AG04449 (cell line): Measurements from ENCODE around the gene LIMA1.

Experiments used
- CTCF ChIA-PET: fragments of 350-600 bp; formaldehyde crosslinking; extraction: SDS; loops from one replicate; lab custom pipeline; 2021; ENCODE audit warnings: antibody characterized with exemption; lab: Yijun Ruan, JAX
- POLR2A ChIA-PET: fragments of 400-600, 350-600 bp; formaldehyde crosslinking; extraction: SDS; loops from one replicate; lab custom pipeline; 2020; ENCODE audit warnings: antibody characterized with exemption, inconsistent platforms; lab: Yijun Ruan, JAX
- DNase-seq: peaks from one replicate; pipeline ENCODE4 v3.0.0-alpha.2; 2010; ENCODE audit warnings: low read depth, low spot score
- H3K4me3 ChIP-seq: 2 replicates; pipeline ENCODE4 v1.5.1; 2011; ENCODE audit warnings: low read depth, mild to moderate bottlenecking, control low read depth, low read length
- CTCF ChIP-seq: IDR thresholded peaks from one replicate; pipeline ENCODE4 v1.5.1; 2011; ENCODE audit warnings: mild to moderate bottlenecking, moderate library complexity, low read length, control low read depth, inconsistent platforms; ENCODE audit not compliant: insufficient read depth; ENCODE audit errors: missing control alignments

Gene LIMA1

GRCh38 chr12:50230217-50230616, 53.1 kb downstream of the LIMA1 start:
- CTCF ChIA-PET: no interaction called here
- TF ChIP-seq CTCF: no peak
- no peak overlapping the region for H3K4me3 ChIP-seq
- POLR2A ChIA-PET: no interaction called here
- DNase-seq: no peak

- POLR2A ChIA-PET: no interaction called here
- H3K4me3 ChIP-seq: no peak overlapping the region
- CTCF ChIA-PET: no interaction called here
- no peak for TF ChIP-seq CTCF
- no peak for DNase-seq
These were observed 59.2 kb downstream of the LIMA1 start for GRCh38 chr12:50224026-50224692.

GRCh38 chr12:50222275-50222783, 61.0 kb downstream of the LIMA1 start:
- DNase-seq: no peak

GRCh38 chr12:50221228-50222008, 61.9 kb downstream of the LIMA1 start:
- DNase-seq: no peak
- TF ChIP-seq CTCF: no peak
- ChIA-PET CTCF (interaction anchor here (0.7 to 4.2 kb wide), 13 partner anchors 9 to 151 kb away, joined by 3 to 31 read pairs (median 5); no protein-coding TSS in a partner anchor), POLR2A (interaction anchor here (0.7 to 2.9 kb wide), 14 partner anchors 9 to 137 kb away, joined by 3 to 25 read pairs (median 4); partner anchors contain the start of genes CERS5, LIMA1 and SMARCD1)
- peak overlapping the region; percentile 96 for H3K4me3 ChIP-seq

More at GRCh38 chr12:50222275-50222783, 61.0 kb downstream of the LIMA1 start:
- H3K4me3 ChIP-seq: peak overlapping the region; percentile 96
- ChIA-PET CTCF (interaction anchor here (0.6 to 4.2 kb wide), 11 partner anchors 10 to 868 kb away, joined by 3 to 31 read pairs (median 5); partner anchors contain the start of gene LIMA1), POLR2A (interaction anchor here (0.6 to 2.9 kb wide), 11 partner anchors 10 to 1206 kb away, joined by 3 to 25 read pairs (median 4); partner anchors contain the start of gene LIMA1)
- TF ChIP-seq CTCF: peak; percentile 49

DNA sequence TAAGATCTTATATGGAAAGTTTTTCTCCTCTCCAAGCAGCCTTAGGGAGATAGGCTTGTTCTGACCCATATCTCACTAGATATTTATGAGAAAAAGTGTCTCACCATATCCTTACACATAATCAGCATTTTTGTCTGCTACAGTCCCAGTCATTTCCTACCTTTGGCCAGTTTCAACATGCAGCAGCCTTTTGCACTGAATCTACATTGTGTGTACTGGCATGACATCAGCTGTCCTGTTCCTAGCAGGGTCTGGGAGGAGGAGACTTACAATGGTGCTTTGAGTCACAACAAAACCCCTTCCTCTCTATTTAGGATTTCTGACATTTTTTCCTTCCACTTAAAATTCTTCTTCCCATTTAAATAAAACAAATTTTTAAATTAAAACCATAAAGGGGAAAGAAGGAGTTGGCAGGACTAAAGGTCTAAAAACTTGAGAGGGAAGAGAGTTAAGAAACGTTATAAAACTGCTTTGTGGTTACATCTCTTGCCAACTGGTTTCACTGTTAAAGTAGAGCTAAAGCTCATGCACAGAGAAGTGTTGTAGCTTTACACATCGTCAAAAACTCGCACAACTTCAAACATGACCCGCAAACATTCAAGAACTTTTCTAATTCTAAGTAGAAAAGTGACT, 62.8 kb downstream of the LIMA1 start:
- TF ChIP-seq CTCF: no peak
- DNase-seq: no peak
- CTCF ChIA-PET: interaction anchor here (0.7 to 4.2 kb wide), 9 partner anchors 8 to 109 kb away, joined by 3 to 31 read pairs (median 7); no protein-coding TSS in a partner anchor
- peak overlapping the region; percentile 96 for H3K4me3 ChIP-seq
- POLR2A ChIA-PET: interaction anchor here (0.6 to 2.9 kb wide), 14 partner anchors 8 to 535 kb away, joined by 3 to 25 read pairs (median 4); partner anchors contain the start of genes CERS5, LIMA1 and SMARCD1
